ENCODE measurements around the gene ERBB4.

ERBB4 gene

GRCh38 chr2:212384027-212384426 lies 154.6 kb downstream of the ERBB4 start:
- no peak for TF ChIP-seq GATA2 (IDR thresholded peaks at IDR 0.05; ENCODE audit: low read depth, low read length)
- TF ChIP-seq GATA3 (IDR thresholded peaks at IDR 0.05; ENCODE audit: low read depth, low read length) = no peak

DNA sequence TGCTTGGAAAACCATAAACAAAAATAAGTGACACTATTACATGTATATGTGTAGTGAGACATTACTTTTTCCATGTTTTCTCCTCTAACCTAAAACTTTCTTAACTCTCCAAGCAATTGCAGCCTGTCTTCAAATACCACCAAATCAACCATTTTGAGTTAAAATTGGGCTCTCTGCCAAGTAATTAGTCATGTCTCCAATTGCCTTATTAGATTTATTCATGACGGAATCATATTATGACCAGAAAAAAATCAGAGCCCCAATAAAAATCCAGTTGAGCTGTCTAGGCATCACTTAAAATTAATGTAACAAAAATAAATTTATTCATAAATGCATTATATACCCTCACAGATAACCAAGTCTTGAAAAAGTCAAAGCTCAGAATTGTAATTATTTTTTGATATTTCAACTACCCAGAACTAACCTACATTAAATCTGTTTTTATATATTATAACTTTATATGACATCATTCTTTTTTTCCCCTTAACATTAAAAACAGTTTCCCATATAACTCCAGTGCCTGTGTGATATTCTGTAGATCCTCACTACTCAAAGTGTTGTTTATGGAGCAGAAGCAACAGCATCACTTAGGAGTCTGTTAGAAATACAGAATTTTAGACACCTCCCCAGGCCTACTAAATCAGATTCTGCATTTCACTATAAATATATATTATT lies 157.0 kb downstream of the ERBB4 start:
- TF ChIP-seq GATA2 (IDR thresholded peaks at IDR 0.05; ENCODE audit: low read depth, low read length) (no peak), GATA3 (IDR thresholded peaks at IDR 0.05; ENCODE audit: low read depth, low read length) (no peak)

GRCh38 chr2:212379103-212379502 lies 159.5 kb downstream of the ERBB4 start:
- TF ChIP-seq GATA3 (IDR thresholded peaks at IDR 0.05; ENCODE audit: low read depth, low read length) = no peak
- TF ChIP-seq GATA2 (IDR thresholded peaks at IDR 0.05; ENCODE audit: low read depth, low read length) = no peak

DNA sequence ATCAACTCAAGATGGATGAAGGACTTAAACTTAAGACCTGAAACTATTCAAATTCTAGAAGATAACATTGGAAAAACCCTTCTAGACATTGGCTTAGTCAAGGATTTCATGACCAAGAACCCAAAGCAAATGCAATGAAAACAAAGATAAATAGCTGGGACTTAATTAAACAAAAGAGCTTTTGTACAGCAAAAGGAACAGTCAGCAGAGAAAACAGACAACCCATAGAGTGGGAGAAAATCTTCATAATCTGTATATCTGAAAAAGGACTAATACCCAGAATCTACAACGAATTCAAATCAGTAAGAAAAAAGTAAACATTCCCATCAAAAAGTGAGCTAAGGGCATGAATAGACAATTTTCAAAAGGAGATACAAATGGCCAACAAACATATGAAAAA lies 171.2 kb downstream of the ERBB4 start:
- no peak for TF ChIP-seq GATA2 (IDR thresholded peaks at IDR 0.05; ENCODE audit: low read depth, low read length)
- TF ChIP-seq GATA3 (IDR thresholded peaks at IDR 0.05; ENCODE audit: low read depth, low read length) = no peak

DNA sequence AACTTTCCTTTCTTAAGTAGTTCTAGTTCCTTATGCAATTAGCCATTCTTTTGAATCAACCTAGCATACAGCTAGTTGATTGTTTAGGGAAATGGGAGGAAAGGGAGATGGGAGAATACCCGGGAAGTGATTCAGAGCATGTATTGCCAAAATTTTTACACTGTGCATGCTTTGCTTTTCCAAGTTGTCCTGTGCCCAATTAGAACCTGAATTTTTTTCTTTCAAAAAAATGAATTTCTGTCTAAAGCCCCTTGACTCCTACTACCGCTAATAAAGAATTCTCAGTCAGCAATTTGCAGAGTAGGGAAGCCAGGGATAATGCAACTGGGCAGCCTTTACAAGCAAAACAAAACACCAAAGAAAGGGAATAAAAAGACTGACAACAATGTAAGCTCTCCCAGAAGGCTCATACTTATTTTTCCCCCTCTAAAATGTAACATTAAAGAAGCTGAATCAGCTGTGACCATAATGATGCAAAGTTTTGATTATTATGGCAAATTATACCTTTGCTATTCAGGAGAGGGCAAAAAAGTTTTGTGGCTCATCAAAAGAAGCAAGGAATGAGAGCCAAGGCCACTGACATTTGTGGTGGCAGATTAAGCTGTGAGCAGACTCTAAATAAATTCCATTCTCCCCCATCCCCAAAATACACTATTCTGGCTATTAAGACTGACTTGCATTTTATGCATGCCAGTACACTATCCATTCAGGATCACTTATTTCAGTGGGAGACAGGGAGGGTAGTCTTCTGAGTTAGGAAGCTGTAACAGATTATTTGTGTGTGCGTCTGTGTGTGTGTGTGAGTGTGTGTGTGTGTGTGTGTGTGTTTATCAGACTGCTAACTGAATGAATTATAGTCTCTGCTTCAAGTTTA lies 174.3 kb downstream of the ERBB4 start:
- no peak for TF ChIP-seq GATA2 (IDR thresholded peaks at IDR 0.05; ENCODE audit: low read depth, low read length)
- TF ChIP-seq GATA3 (IDR thresholded peaks at IDR 0.05; ENCODE audit: low read depth, low read length) = no peak

DNA sequence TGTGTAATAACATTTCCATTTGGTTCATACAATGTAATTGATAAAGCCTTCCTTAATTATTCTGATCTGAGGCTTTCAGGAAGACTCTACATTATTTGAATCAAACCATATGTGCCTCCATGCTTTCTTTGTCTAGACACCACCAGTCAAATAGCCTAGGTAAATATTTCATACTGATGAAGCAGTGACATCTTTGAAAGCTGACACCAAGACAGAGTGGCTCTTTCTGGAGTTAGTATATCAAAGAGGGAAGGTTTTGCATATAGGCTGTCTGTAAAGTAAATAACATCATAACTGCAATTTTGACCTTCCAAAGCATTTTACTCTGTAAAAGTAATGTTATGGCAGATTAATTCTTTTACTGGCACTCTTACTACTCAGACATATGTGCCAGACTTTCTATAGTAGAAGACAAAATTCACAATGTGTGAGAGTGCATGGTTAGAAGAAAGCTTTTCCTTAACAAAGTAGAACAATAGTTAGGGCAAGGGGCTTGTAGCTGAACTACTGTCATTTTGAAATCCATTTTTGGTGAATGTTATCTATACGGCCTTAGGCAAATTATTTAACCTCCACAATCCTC lies 177.3 kb downstream of the ERBB4 start:
- TF ChIP-seq GATA2 (IDR thresholded peaks at IDR 0.05; ENCODE audit: low read depth, low read length) (no peak), GATA3 (IDR thresholded peaks at IDR 0.05; ENCODE audit: low read depth, low read length) (no peak)

DNA sequence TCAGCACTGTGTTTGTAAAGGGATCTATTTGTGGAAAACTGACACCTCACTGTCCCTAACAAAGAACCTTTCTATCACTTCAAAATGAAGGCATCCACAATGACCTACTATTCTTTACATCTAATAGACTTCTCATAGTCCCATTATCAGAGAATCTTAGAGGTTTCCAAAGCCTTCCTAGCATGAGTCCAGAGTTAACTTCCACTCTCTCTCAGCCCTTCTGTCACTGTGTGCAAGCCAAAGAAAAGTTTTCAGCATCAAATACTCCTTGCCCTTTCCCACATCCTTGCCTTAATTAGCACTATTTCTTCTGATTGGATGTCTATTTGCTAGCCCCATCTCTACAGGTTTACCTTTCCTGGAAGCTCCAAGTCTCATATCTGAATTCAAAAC lies 178.5 kb downstream of the ERBB4 start:
- no peak for TF ChIP-seq GATA2 (IDR thresholded peaks at IDR 0.05; ENCODE audit: low read depth, low read length)
- no peak for TF ChIP-seq GATA3 (IDR thresholded peaks at IDR 0.05; ENCODE audit: low read depth, low read length)

DNA sequence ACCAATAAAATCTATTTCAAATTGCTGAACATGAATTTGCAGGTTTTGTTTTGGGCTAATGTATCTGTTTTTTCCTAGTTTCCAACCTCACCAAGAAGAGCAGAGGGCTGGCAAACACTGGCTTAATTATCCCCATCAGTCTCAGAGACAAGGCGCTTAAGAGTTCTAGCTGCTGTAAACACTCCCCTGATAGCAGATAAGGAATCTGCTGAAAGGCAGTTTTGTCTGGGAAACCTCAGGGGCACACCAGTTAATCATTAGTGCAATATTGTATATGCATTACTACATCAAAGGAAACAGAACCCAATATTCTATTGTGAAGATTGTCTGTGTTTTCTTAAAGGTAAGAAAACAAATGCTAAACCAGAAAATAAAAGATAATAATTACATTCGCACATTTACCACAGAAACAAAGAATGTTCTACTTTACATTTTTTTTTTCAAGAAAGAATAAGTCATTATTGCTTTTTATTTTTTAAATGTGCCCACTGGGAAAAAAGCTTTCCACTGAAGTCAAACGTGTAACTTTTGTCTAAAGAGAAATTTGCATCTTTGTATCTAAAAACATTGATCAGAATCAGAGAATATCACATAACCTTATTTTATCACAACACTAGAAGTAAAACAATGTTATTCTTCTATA lies 179.1 kb downstream of the ERBB4 start:
- TF ChIP-seq GATA2 (IDR thresholded peaks at IDR 0.05; ENCODE audit: low read depth, low read length) (peak; percentile 94), GATA3 (IDR thresholded peaks at IDR 0.05; ENCODE audit: low read depth, low read length) (peak; percentile 95)

DNA sequence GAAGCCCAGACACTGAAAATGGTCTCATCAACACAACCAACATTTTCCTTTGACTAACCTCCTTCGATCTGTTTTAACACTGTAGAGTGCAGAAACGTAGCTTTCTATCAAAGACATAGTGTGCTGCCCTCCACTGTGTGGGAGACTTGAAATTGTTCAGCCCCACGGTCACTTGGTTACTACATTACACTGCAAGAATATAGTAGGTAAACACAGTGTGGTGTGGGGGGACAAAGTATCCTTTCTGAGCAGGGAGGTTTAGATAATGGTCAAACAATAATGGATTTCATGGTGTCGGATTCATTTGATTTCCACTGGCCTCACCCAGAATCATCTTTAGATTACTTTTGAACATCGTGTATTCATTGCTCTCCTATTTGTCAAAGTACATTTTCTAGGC lies 181.0 kb downstream of the ERBB4 start:
- TF ChIP-seq GATA2 (IDR thresholded peaks at IDR 0.05; ENCODE audit: low read depth, low read length) (no peak), GATA3 (IDR thresholded peaks at IDR 0.05; ENCODE audit: low read depth, low read length) (no peak)

DNA sequence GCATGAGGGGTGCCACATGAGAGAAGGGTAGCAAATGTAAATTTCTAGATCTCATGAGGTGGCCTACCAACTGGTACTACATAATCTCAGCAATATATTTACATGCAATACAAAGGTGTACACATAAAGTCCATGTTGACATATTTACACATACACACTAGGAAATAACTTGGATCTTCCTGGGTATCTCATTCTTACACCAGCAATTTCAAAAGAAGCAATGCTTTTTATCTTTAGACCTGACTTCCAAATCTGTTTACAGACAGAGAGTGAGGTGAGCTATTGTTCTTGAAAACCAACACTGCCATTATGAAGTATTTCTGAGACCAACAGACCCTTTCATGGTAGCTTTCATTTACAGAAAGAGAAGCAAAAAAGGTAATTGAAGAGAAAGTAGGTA lies 184.2 kb downstream of the ERBB4 start:
- TF ChIP-seq GATA3 (IDR thresholded peaks at IDR 0.05; ENCODE audit: low read depth, low read length) (no peak), GATA2 (IDR thresholded peaks at IDR 0.05; ENCODE audit: low read depth, low read length) (no peak)

DNA sequence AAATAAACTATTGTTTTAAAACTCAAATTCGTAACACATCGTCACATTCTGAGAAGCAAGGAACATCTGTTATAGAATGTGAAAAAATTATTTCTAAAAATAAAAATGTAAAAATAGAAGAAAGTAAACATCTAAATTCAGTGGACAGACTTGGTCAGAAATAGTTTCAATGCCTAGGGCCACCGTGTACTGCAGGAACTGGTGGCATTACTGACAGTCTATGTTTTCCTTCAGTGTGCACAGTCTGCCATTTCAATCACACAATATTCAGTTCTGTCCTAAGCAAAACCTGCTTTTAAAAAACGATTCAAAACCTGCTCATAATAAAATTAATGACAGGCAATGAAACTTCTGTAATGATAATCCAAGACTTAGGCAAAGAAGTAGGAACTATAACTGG lies 190.1 kb downstream of the ERBB4 start:
- TF ChIP-seq GATA2 (IDR thresholded peaks at IDR 0.05; ENCODE audit: low read depth, low read length) (no peak), GATA3 (IDR thresholded peaks at IDR 0.05; ENCODE audit: low read depth, low read length) (no peak)

- TF ChIP-seq GATA3 (IDR thresholded peaks at IDR 0.05; ENCODE audit: low read depth, low read length) = peak; percentile 66
- peak; percentile 50; the same call in 1 of the 2 replicates for TF ChIP-seq GATA2 (IDR thresholded peaks at IDR 0.05; ENCODE audit: low read depth, low read length)
Observed at GRCh38 chr2:212346865-212347264, 191.7 kb downstream of the ERBB4 start.

DNA sequence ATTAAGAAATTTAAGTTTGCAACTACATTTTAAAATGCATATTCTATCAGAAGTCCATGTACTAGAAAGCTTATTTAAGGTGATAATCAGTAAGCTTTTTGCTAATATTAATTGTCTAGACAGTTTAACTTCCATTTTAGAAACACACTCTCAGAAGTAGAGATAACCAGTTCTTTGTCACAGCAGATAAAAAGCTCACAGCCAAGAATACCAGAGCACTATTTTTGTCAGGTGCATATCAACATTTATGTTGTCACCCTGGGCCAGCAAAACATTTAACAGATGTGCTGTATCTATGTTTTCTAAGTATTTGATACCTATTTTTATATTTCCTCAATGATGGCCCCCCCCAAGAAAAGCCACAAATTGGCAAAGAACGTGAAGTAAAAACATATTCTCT lies 192.6 kb downstream of the ERBB4 start:
- TF ChIP-seq GATA3 (IDR thresholded peaks at IDR 0.05; ENCODE audit: low read depth, low read length) (no peak), GATA2 (IDR thresholded peaks at IDR 0.05; ENCODE audit: low read depth, low read length) (no peak)

DNA sequence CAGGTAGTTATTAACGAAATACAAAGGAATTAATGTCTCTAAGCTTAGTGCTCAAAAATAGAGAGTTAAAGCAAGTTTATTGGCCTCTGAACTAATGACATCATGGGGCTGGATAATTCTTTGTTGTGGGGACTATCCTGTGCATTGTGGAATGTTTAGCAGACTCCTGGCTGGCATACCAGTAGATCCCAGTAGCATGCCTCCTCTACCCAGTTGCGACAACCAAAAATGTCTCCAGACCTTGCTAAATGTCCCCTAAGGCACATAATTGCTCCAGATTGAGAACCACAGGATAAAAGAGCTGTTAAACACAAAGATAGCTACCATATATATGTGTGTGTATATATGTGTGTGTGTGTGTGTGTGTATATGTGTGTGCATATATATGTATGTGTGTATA lies 194.5 kb downstream of the ERBB4 start:
- TF ChIP-seq GATA3 (IDR thresholded peaks at IDR 0.05; ENCODE audit: low read depth, low read length) (no peak), GATA2 (IDR thresholded peaks at IDR 0.05; ENCODE audit: low read depth, low read length) (no peak)

Measured in SH-SY5Y (cell line).